Fibroblast of skin of right quadriceps (primary cell): ENCODE data around the gene CAMK1D.
"Not testable (repeated sequence)": the region's sequence is repeated elsewhere in the genome, so short reads cannot be mapped to it uniquely, and the experiment has no call there.

ENCODE experiments used
- DNase-seq: peaks from one replicate; pipeline ENCODE4 v3.0.0-alpha.2; 2013

The CAMK1D gene

GRCh38 chr10:12529976-12530375 lies 180.6 kb downstream of the CAMK1D start:
- DNase-seq, result no peak

- DNase-seq, result no peak
These were observed 182.2 kb downstream of the CAMK1D start for GRCh38 chr10:12531305-12532220.

- no peak for DNase-seq
These were observed 183.8 kb downstream of the CAMK1D start for GRCh38 chr10:12533151-12533550.

GRCh38 chr10:12533723-12534122 lies 184.4 kb downstream of the CAMK1D start:
- no peak for DNase-seq

GRCh38 chr10:12534824-12535223 lies 185.5 kb downstream of the CAMK1D start:
- DNase-seq, result no peak

- DNase-seq, result no peak
These were observed 186.3 kb downstream of the CAMK1D start for GRCh38 chr10:12535656-12536055.

- no peak for DNase-seq
These were observed 189.2 kb downstream of the CAMK1D start for GRCh38 chr10:12538491-12538995.

- DNase-seq, result no peak
These were observed 190.2 kb downstream of the CAMK1D start for GRCh38 chr10:12539350-12540164.

GRCh38 chr10:12540341-12540781 lies 191.0 kb downstream of the CAMK1D start:
- DNase-seq, result peak; percentile 75

GRCh38 chr10:12541446-12542067 lies 192.2 kb downstream of the CAMK1D start:
- no peak for DNase-seq

GRCh38 chr10:12542133-12542670 lies 192.9 kb downstream of the CAMK1D start:
- no peak for DNase-seq

GRCh38 chr10:12543589-12543988 lies 194.2 kb downstream of the CAMK1D start:
- DNase-seq, result no peak

GRCh38 chr10:12546160-12546802 lies 196.9 kb downstream of the CAMK1D start:
- not testable (repeated sequence) for DNase-seq

- DNase-seq, result no peak
These were observed 198.0 kb downstream of the CAMK1D start for GRCh38 chr10:12547301-12547771.

- no peak for DNase-seq
These were observed 199.9 kb downstream of the CAMK1D start for GRCh38 chr10:12549297-12549696.

- no peak for DNase-seq
These were observed 201.6 kb downstream of the CAMK1D start for GRCh38 chr10:12550994-12551393.

GRCh38 chr10:12556039-12556438 lies 206.7 kb downstream of the CAMK1D start:
- no peak for DNase-seq

- DNase-seq, result no peak
These were observed 210.3 kb downstream of the CAMK1D start for GRCh38 chr10:12559578-12560178.

GRCh38 chr10:12561307-12561706 lies 212.0 kb downstream of the CAMK1D start:
- no peak for DNase-seq

GRCh38 chr10:12561720-12562119 lies 212.4 kb downstream of the CAMK1D start:
- DNase-seq, result no peak

GRCh38 chr10:12563489-12563888 lies 214.1 kb downstream of the CAMK1D start:
- no peak for DNase-seq

- DNase-seq, result peak; percentile 33
These were observed 214.8 kb downstream of the CAMK1D start for GRCh38 chr10:12564173-12564572.
